ENCODE measurements around the gene MS4A18.
A peak's percentile ranks its signal among the peaks of the same experiment; 100 is the strongest.

Gene MS4A18

GRCh38 chr11:60769273-60769672, 44.8 kb downstream of the MS4A18 start:
- no peak for DNase-seq

- no peak for DNase-seq
These were observed 45.3 kb downstream of the MS4A18 start for GRCh38 chr11:60769811-60770210.

DNA sequence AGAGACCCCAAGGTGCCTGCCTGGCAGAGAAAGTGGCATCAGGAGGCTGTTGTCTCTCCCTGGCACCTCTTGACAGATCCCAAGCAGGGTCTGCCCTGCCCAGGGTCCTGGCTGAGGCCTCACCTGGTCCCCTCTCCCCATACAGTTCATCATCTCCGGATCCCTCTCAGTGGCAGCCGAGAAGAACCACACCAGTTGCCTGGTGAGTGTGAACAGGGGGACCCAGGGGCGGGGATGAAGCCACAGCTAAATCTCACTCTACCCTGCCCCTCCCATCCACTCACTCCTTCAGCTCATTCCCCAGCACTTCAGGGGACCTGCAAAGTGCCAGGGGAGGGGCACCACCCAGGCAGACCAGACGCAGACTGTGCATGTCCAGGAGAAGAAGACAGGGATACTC, 46.6 kb downstream of the MS4A18 start:
- DNase-seq = no peak

DNA sequence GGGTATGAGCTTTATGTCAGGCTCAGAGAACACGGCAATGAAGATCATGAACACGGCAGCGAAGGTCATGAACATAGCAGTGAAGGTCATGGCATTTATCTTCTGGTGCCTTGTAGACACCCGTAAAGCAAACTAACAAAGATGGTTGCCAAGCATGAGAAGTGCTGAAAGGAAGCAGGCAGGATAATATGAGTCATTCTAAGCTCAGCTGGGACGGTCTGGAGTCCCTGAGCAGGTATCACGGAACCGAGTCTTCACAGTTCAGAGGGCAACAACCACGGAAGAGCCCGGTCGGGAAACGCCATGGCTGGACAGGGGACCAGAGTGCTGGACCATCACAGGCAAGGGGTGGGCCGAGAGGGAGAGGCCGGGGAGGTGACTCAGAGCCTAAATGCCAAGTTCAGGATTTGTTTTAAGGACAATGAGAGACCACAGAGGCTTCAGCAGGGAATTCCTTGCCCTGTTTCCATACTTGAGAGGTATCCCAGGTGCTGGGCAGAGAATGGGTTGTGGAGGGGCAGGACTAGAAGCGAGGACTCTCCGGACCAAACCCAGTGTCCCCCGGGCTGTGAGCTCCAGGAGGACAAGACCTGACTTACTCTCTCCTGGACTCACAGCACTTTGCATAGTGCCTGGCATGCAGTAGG, 47.5 kb downstream of the MS4A18 start:
- no peak for DNase-seq

GRCh38 chr11:60772666-60773065, 48.1 kb downstream of the MS4A18 start:
- no peak for DNase-seq

DNA sequence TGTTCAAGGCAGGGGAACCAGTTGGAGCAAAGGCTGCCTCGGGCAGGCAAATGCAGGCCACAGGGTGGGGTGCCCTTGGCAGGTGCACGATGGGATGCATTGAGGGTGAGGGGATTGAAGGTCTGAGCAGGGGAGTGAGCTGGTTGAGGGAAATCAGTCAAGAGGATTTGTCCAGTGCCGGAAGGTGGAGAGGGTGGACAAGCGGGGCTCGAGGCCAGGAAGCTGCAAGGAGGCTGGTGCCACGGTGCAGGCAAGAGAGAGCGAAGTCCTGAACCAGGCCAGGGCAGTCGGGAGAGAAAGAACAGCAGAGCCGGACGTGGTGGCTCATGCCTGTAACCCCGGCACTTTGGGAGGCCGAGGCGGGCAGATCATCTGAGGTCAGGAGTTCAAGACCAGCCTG, 50.2 kb downstream of the MS4A18 start:
- no peak for DNase-seq

DNA sequence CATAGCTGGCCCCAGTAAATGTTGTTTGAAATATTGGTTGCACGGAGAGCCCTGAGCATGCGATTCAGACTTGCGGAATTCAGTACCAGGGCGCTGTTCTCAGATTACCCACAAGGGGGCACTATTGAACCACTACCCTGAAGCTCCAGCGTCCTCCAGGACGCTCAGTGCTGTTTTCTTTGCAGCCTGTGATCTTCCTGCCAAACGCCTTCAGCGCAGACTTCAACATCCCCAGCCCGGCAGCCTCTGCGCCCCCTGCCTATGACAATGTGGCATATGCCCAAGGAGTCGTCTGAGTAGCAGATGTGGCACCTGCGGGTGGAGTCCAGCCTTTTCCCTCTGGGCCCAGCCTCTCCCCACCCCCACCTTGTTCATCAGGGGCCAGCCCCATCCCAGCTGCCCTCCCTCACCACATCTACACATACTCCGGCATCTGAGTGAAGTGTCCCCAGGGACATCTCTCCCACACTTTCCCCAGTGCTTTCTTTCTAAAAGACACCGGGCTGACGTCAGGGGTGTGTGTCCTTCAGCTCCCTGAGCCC, 51.0 kb downstream of the MS4A18 start:
- DNase-seq = peak; percentile 90

GRCh38 chr11:60776167-60776566, 51.6 kb downstream of the MS4A18 start:
- DNase-seq = no peak

DNA sequence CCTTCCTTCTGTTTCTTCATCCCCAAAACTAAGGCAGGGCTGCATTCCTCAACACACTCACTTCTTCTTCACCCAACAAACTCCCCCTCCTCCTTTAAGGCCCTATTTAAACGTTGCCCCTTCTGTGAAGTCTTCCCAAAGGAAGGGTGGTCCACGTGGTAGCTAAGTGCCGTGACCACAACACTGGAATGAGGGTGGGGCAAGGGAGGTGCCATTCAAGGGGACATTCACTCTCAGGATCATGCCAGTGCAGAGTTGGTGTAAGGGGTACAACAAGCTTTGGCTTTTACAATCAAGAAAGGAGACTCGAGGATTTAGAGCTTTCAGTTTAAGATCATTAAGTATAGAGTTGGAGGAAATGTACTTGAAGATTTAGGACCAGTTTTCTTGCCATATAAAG, 52.6 kb downstream of the MS4A18 start:
- DNase-seq = no peak

DNA sequence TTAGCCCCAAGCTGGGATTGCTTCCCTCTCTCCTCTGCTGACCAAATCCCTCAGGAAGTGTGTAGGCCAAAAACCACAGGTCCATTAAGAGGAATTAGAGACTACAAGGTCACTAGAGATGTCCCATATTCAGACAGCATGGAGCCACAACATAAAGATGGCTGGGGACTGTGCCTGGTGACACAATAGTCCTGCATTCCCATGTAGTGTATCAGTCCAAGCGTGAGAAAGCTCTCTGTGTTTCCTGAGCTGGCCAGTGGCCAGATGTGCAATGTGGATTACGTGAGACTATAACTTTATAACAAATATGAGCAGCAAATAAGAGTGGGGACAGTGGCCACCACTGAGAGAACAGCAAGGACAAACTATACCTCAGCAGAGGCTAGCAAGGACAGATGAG, 53.1 kb downstream of the MS4A18 start:
- no peak for DNase-seq

DNA sequence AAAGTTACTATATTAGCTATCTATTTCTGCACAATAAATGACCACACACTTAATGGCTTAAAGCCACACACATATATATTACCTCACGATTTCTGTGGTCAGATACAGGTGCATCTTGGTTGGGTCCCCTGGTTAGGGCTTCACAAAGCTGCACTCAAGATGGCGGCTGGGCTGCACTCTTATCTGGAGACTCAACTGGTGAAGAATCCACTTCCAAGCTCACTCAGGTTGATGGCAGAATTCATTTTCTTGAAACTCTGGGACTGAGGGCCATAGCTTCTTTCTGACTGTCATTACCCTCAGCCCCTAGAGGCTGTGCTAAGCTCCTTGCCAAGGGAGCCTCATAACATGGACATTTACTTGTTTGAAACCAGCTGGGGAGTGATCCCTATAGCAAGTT, 55.5 kb downstream of the MS4A18 start:
- no peak for DNase-seq

DNA sequence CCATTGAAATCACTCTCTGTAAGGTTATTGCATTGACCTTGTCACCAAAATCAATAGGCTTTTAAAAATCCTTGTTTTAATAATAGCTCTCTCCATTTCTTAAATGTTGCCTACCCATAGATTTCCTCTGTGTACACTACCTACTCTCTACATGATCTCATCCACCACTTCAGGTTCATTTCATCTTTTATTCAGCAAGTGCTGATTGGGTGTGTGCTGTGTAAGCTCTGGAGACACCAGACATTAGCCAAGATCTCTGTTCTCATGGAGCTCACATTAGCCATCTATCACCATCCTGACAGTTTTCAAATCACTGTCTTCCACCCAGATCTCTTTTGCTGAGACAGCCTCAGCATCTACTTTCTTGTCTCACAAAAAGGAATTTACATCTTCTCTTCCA, 56.3 kb downstream of the MS4A18 start:
- DNase-seq = no peak

GRCh38 chr11:60781286-60781980, 56.9 kb downstream of the MS4A18 start:
- DNase-seq = no peak

- no peak for DNase-seq
These were observed 57.4 kb downstream of the MS4A18 start for GRCh38 chr11:60781981-60782316.

- no peak for DNase-seq
These were observed 58.0 kb downstream of the MS4A18 start for GRCh38 chr11:60782393-60783140.

- no peak for DNase-seq
These were observed 58.6 kb downstream of the MS4A18 start for GRCh38 chr11:60783141-60783484.

GRCh38 chr11:60783911-60784310, 59.4 kb downstream of the MS4A18 start:
- no peak for DNase-seq

DNA sequence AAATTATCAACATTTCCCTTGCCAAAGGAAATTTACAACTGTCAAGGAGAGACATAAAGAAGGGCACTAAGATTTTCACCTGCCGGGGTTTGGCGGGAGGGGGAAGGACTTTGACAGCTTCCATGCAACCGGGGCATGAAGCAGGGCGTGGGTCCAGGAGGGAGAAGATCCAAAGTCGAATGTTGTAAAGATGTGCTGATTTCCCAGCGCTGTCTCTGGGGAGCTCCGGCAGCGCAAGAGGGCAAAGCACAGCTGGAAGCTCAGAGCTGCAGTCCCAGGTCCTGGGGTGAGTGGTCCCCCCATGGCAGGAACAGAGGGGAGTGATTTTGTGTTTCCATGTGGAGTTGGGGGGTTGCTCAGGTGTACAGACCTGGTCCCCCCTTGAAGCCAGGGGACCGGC, 60.6 kb downstream of the MS4A18 start, which contains the start of gene MS4A10:
Gene MS4A10 (plus strand): TSS at position 198 of the 400 bp plus-strand sequence. CDS start 5,003 bp downstream, outside the sequence.
- DNase-seq = no peak

- peak; percentile 72 for DNase-seq
These were observed 61.4 kb downstream of the MS4A18 start for GRCh38 chr11:60785806-60786361.

- no peak for DNase-seq
These were observed 62.5 kb downstream of the MS4A18 start for GRCh38 chr11:60786811-60787567.

DNA sequence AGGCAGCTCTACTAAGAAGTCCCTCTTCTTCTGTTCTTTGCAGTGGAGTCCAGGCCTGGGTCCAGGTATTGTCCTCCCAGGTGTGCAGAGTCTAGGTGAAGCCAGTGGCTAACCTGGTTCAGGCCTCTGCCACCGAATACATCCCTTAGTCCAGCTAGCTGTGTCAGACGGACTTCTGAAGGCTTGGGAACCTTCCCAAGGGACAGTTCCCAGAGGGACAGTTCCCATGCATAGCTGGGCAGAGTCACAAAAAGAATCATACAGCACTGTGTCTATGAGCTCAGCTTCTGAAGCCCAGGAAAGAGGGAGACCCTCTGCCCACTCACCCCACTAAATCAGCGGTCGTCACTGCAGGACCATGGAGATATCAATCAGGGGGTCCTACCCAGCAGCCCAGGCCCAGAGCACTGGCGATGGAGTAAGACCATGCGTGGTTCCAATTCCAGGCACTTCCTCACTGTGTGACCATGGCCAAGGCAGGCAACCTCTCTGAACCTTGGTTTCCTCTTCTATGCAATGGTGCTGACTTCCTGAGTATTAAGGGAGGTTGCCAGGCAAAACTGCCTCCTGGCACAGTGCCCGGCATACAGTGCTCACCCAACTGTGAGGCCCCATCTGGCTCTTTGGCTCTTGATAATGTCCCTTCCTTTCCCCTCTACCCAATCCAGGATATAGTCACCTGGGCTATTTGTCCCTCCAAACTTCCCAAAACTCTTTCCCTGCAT, 64.0 kb downstream of the MS4A18 start:
- no peak for DNase-seq

DNA sequence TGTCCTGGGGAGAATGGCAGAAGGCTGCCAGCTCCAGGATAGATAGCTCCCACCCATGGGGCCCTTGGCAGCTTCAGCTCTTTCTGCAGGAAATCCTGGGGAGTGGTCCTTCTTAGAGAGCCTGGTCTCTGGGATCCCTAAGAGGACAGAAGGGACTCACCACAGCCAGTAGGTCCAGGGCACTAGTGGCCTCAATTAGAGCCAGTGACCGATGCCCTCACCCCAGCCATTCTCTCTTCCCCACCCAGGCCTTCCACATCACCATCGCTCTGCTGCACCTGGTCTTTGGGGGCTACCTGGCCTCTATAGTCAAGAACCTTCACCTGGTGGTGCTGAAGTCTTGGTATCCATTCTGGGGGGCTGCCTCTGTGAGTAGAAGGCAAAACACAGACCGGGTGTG, 66.2 kb downstream of the MS4A18 start:
- DNase-seq = no peak
